Measurements from ENCODE around the gene COPG2.

DNA sequence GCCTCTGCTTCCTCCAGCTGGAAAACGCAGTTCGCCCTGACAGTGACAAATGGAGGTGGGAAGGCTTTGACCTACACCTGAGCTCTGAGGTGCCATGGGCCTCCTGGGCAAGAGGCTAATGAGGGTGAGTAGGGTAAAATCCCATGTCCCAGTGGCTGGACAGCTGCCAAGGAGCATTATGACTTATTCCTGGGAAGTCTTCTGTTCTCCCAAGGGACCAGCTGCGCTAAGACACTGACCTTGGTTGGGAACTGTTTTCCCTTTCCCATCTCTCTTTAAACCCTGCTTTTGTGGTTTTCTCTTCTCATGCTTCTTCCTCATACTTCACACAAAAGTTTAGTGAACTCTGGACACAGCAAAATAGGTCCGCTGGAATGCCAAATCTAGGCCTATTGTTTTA is 72.6 kb downstream of the COPG2 start:
- TF ChIP-seq TAF1 (IDR thresholded peaks at IDR 0.05; ENCODE audit: low read depth), result no peak
- no peak for TF ChIP-seq TCF12 (IDR thresholded peaks at IDR 0.05; ENCODE audit: low read depth)
- TF ChIP-seq, protein P1, sequence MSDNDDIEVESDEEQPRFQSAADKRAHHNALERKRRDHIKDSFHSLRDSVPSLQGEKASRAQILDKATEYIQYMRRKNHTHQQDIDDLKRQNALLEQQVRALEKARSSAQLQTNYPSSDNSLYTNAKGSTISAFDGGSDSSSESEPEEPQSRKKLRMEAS (IDR thresholded peaks at IDR 0.05), result no peak

Measured in Ishikawa (cell line).